Stimulated activated CD8-positive, alpha-beta memory T cell treated with anti-CD3 and anti-CD28 coated beads, Interleukin-4, amount 100 ng/mL, for 1 hour (primary cell): Measurements from ENCODE around the gene SENP8.
A peak's percentile ranks its signal among the peaks of the same experiment; 100 is the strongest.
"Not testable (repeated sequence)": the region's sequence is repeated elsewhere in the genome, so short reads cannot be mapped to it uniquely, and the experiment has no call there.

Source experiments
- DNase-seq, 2 donors: peaks; one replicate each; pipeline ENCODE4 v3.0.0-alpha.2; 2020; ENCODE audit warnings: low read depth in 2 of 2, low spot score in 1 of 2

Gene SENP8

GRCh38 chr15:72118017-72118978 is at the start of gene SENP8, which contains the start of gene MYO9A:
SENP8 (plus strand) TSS chr15:72118403; CDS start chr15:72139624, 21,221 bp downstream.
MYO9A (minus strand) TSS chr15:72118150; CDS start chr15:72046563, 71,587 bp downstream.
- DNase-seq: peak; percentile 99

GRCh38 chr15:72068856-72069255 is 49.3 kb upstream of the SENP8 start:
- no peak for DNase-seq

GRCh38 chr15:72070817-72071447 is 47.3 kb upstream of the SENP8 start:
- no peak for DNase-seq

GRCh38 chr15:72071448-72071825 is 46.8 kb upstream of the SENP8 start:
- not testable (repeated sequence) for DNase-seq

- no peak for DNase-seq
These were observed 43.7 kb upstream of the SENP8 start for GRCh38 chr15:72074335-72075060.

GRCh38 chr15:72077950-72078349 is 40.3 kb upstream of the SENP8 start:
- DNase-seq: no peak

- no peak for DNase-seq
These were observed 39.3 kb upstream of the SENP8 start for GRCh38 chr15:72078887-72079286.

GRCh38 chr15:72082176-72082575 is 36.0 kb upstream of the SENP8 start:
- no peak for DNase-seq

GRCh38 chr15:72086010-72086697 is 32.0 kb upstream of the SENP8 start:
- no peak for DNase-seq

- DNase-seq: no peak
These were observed 31.1 kb upstream of the SENP8 start for GRCh38 chr15:72086920-72087648.

GRCh38 chr15:72092006-72092405 is 26.2 kb upstream of the SENP8 start:
- DNase-seq: no peak

GRCh38 chr15:72092691-72093090 is 25.5 kb upstream of the SENP8 start:
- DNase-seq: no peak

- DNase-seq: no peak
These were observed 21.4 kb upstream of the SENP8 start for GRCh38 chr15:72096796-72097195.

- no peak for DNase-seq
These were observed 20.2 kb upstream of the SENP8 start for GRCh38 chr15:72098040-72098439.

GRCh38 chr15:72099155-72099554 is 19.0 kb upstream of the SENP8 start:
- DNase-seq: no peak

- not testable (repeated sequence) for DNase-seq
These were observed 17.7 kb upstream of the SENP8 start for GRCh38 chr15:72100551-72100950.

- DNase-seq: no peak
These were observed 13.1 kb upstream of the SENP8 start for GRCh38 chr15:72105111-72105510.

- no peak for DNase-seq
These were observed 12.1 kb upstream of the SENP8 start for GRCh38 chr15:72106068-72106467.

GRCh38 chr15:72110355-72110754 is 7.8 kb upstream of the SENP8 start:
- DNase-seq: no peak

- no peak for DNase-seq
These were observed 6.1 kb upstream of the SENP8 start for GRCh38 chr15:72112116-72112515.
